Kidney capillary endothelial cell (primary cell): Measurements from ENCODE around the gene SRSF12.
A peak's percentile ranks its signal among the peaks of the same experiment; 100 is the strongest.
"Not testable (repeated sequence)": the region's sequence is repeated elsewhere in the genome, so short reads cannot be mapped to it uniquely, and the experiment has no call there.

Experiments used
- DNase-seq: peaks from one replicate; pipeline ENCODE4 v3.0.0-alpha.2; 2018; ENCODE audit warnings: low spot score

Gene SRSF12

DNA sequence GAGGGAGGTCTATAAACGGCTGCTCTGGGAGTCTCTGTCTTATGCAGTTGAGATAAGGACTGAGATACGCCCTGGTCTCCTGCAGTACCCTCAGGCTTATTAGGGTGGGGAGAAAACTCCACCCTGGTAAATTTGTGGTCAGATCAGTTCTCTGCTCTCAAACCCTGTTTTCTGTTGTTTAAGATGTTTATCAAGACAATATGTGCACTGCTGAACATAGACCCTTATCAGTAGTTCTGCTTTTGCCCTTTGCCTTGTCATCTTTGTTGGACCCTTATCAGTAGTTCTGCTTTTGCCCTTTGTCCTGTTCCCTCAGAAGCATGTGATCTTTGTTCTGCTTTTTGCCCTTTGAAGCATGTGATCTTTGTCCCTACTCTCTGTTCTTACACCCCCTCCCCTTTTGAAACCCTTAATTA lies 10.4 kb upstream of the SRSF12 start:
- DNase-seq = not testable (repeated sequence)

DNA sequence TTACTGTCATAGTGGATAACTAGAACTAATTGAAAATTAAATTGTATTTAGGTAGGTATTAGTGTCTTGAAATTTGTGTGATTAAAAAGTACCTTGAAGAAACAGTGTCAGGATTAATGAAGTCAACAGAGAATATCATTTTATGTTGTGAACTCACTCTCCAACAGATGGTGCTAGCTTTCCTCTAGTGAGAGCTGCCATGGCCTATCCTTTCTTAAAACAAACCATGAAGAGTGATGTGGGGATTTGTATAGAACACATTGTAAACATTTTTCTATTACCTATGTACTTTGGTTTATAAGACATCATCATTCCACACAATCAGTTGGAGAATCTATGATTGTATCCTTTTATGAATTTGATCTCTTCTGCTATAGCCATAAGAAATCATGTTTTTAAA lies 4.8 kb upstream of the SRSF12 start:
- DNase-seq = peak; percentile 52

- DNase-seq = no peak
Measured at GRCh38 chr6:89121934-89122333, 4.1 kb upstream of the SRSF12 start.

DNA sequence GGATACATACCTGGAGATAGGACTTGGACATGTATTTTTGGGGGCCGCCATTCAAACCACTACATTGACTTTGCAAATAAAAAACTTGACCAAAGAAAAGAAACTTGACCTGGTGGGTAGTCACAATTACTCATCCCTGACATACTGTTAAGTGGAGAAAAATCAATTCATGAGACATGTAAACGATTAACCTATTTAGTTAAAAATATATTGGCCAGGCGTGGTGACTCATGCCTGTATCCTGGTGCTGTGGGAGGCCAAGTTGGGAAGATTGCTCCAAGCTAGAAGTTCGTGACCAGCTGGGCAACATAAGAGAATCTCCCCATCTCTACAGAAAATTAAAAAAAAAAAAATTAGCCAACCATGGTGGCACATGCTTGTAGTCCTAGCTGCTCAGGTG lies 2.5 kb upstream of the SRSF12 start:
- DNase-seq = no peak

- no peak for DNase-seq
Measured at GRCh38 chr6:89118931-89119330, 1.1 kb upstream of the SRSF12 start.

DNA sequence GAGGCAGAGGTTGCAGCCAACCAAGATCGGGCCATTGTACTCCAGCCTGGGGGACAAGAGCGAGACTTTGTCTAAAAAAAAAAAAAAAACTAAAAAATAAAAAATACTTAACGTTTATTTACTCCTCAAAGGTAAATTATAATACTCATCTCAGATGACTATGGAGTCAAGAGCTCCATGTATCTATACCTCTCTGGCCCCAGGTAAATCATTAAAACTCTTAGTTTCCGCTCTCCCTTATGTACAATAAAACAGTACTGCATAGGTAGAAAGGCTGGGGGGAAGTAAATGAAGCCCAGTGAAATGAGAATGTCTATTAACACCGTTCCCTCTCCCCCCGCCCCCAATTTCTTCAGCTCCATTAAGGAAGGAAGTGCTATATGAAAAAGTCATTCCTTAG lies 1.2 kb downstream of the SRSF12 start:
- DNase-seq = no peak

GRCh38 chr6:89111933-89112332 lies 5.9 kb downstream of the SRSF12 start:
- DNase-seq = no peak

DNA sequence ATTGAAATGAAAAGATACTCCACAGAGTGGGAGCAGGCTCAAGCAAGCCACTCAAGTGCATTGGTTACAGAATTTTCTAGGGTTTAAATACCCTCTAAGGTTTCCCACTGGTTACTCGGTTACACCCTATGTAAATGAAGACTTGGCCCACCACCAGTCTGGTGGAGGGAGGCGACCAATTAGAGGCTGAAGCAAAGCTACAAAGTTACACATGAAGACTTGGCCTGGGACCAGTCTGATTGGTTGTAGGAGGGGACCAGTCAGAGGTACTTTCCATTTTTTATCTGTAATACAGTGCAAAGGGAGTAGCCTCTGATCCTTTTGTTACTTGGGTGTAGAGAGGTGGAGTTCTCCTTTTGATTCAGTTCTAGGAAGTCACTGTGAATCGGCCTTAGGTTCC lies 7.6 kb downstream of the SRSF12 start:
- DNase-seq = no peak

- no peak for DNase-seq
Measured at GRCh38 chr6:89100114-89100513, 17.8 kb downstream of the SRSF12 start.

- DNase-seq = no peak
Measured at GRCh38 chr6:89098461-89098860, 19.4 kb downstream of the SRSF12 start.

DNA sequence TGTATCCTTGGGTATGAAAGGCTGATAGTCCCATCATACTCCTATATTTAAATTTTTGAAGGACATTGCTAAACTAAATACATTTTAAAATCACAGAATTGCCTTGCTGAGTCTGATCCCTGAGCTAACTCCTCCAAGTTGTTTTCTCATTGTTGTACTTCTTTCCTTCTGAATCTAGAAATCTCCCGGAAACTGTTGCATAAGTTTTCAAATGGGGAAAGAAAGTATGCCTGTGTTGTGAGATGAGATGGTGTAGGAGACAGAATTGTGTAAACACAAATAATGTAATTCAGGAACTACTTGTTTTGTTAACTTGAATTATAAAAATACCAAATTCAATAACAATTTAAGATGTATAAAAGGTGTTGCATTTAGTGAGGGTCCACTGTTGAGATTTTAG lies 30.0 kb downstream of the SRSF12 start:
- DNase-seq = no peak

DNA sequence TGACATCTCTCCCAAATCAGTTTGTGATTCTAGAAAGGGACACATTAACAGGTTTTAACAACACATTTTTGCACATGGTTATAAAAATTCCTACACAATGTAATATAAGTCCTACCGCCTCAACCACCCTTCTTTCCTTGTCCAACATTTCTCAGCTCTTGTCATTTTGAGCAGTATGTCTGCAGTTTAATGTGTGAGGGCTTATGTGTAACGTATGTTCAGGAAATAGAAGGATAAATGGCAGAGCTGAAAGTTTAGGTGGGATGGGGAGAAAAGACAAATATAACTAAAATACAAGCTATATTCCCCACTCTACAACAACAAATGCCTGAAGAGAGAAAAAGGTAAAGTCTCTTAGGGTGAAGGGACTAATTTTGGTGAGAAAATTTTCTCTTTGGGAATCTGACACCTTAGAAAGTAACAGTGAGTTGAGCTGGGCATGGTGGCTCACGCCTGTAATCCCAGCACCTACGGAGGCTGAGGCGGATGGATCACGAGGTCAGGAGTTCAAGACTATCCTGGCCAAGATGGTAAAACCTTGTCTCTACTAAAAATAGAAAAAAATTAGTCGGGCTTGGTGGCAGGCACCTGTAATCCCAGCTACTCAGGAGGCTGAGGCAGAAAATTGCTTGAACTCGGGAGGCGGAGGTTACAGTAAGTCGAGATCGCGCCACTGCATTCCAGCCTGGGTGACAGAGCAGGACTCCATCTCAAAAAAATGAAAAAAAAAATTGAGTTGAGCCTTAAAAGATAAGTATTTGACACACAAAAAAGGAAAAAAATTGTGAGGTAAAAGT lies 32.3 kb downstream of the SRSF12 start:
- no peak for DNase-seq

DNA sequence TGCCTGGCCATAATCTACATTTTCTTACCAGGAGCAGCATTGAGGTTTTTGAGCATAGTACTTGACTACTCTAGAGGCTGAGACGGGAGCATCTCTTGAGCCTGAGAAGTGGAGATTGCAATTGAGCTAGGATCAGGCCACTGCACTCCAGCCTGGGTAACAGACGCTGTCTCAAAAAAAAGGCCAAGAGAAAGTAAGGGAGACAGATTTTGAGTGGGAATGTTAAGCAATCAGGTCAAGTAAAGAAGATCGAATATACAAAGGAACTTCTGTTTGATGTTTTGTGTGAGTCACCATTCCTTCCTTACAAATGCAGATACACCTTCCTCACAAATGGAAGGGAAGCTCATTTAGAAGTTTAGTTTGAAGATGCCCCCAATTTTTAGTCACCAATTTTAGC lies 32.9 kb downstream of the SRSF12 start:
- DNase-seq = no peak

GRCh38 chr6:89084542-89084941 lies 33.3 kb downstream of the SRSF12 start:
- DNase-seq = no peak

GRCh38 chr6:89082486-89082891 lies 35.4 kb downstream of the SRSF12 start:
- DNase-seq = peak; percentile 8

- DNase-seq = peak; percentile 95
Measured at GRCh38 chr6:89081423-89082322, 36.2 kb downstream of the SRSF12 start.

- no peak for DNase-seq
Measured at GRCh38 chr6:89081129-89081422, 36.8 kb downstream of the SRSF12 start.

DNA sequence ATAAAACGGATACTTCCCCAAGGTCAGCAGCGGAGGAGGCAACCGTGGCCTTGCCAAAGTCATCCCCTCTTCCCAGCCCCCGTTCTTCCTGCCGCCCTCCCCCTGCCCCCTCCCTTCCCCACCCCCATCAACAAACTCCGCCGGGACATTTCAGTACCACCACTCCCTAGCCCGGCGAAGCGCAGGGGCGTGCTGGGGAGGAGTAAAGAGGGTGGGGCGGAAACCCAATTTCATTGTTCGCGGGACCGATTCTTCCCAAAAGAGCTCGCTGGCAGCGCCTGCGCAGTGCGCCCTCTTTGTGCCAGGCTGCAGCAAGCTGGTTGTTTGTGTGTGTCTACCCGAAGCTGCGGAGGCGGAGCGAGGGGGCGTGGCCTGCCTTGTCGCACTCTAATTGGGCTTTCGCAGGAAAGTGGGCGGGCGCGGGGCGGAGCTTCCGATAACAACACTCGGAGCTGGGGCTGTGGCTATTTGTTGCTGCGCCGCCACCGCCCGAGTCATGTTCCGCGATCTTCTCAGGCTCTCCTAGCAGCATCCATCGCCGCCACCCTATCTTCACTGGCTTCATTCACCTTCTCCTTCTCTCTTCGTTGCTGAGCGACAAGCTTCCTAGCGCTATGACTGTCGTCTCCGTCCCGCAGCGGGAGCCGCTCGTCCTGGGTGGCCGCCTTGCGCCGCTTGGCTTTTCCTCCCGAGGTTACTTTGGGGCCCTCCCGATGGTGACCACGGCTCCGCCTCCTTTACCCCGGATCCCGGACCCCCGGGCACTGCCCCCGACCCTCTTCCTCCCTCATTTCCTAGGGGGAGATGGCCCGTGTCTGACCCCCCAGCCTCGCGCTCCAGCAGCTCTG lies 37.4 kb downstream of the SRSF12 start, which contains the start of gene PNRC1:
Gene PNRC1 (plus strand): TSS at position 471 of the 848 bp plus-strand sequence. CDS start 144 bp downstream, at position 615.
- DNase-seq = peak; percentile 100

DNA sequence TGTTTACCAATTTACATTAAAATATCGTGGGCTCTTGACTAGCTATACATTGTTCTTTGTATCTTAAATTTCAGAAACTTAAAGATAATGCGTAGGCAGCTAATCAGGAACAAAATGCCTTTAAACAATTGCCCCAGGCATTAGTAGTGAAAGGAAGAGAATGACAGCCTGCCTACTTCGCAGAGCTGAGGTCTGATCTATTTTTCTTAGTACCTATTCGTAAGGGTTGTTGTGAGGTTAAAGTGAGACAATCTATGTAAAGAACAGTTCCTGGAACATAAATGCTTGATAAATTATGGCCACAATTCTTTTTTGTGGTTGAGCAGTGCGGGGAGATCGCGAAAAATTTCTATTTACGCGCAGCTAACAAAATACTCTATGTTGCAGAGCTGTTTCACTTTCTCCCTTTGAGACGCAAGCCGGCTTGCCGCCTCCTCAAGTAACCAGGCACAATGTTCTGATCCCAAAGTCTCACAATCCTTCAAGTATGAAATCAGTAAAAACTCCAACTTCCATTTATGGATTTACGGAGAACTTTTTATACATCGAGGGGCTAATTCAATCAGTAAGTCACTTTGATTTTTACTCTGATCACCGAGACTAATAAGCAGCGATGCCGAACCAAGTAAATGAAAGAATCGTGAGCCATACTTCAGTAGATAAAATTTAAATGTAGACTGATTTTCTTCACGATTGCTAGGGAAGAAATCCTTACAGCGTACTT lies 38.2 kb downstream of the SRSF12 start:
- peak; percentile 70 for DNase-seq

- DNase-seq = no peak
Measured at GRCh38 chr6:89073840-89074239, 44.0 kb downstream of the SRSF12 start.

DNA sequence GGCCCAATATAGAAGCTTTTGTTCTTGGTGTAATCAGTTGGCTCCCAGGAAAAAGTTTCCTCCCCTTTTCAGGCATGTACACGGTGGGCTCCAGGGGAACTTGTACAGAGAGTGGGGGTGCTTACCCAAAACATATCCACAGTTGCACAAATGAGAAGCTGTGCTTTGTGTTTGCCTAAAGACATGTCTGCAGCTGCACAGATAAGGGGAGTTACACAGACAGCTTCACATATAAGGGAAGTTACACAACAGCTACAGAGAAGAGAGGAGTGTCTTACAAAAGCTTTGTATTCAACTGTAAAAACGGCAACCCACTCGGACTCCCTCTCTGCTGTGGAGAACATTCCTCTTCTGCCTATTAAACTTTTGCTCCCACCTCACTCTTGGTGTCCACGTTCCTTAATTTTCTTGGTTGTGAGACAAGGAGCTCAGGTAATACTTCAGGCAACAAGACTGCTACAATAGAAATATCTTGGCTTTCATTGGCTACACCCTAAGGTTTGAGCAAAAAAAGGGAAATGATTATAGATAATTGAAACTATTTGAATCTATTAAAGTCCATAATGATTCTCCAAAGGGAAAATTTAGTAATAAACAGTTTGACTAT lies 44.8 kb downstream of the SRSF12 start:
- DNase-seq = no peak
